NCI-H1436 treated with DMSO at 0.1 percent for 48 hours (cell line): ENCODE results near the gene NAALADL2.
"Not testable (repeated sequence)": the region's sequence is repeated elsewhere in the genome, so short reads cannot be mapped to it uniquely, and the experiment has no call there.

ENCODE experiments used
- DNase-seq: peaks from one replicate; lab custom pipeline; 2025; lab: John Stamatoyannopoulos, UW

NAALADL2 gene

GRCh38 chr3:175310046-175310445, 450.9 kb downstream of the NAALADL2 start:
- no peak for DNase-seq

GRCh38 chr3:175311404-175311803, 452.3 kb downstream of the NAALADL2 start:
- no peak for DNase-seq

- no peak for DNase-seq
Measured at GRCh38 chr3:175311946-175312345, 452.8 kb downstream of the NAALADL2 start.

GRCh38 chr3:175312791-175313190, 453.7 kb downstream of the NAALADL2 start:
- no peak for DNase-seq

GRCh38 chr3:175316799-175317198, 457.7 kb downstream of the NAALADL2 start:
- no peak for DNase-seq

- DNase-seq: no peak
Measured at GRCh38 chr3:175325440-175325839, 466.3 kb downstream of the NAALADL2 start.

GRCh38 chr3:175326041-175326440, 466.9 kb downstream of the NAALADL2 start:
- DNase-seq: no peak

GRCh38 chr3:175329373-175329772, 470.2 kb downstream of the NAALADL2 start:
- DNase-seq: no peak

- no peak for DNase-seq
Measured at GRCh38 chr3:175335229-175335628, 476.1 kb downstream of the NAALADL2 start.

- peak; percentile 72 for DNase-seq
Measured at GRCh38 chr3:175336406-175337133, 477.4 kb downstream of the NAALADL2 start.

GRCh38 chr3:175337631-175338030, 478.5 kb downstream of the NAALADL2 start:
- no peak for DNase-seq

GRCh38 chr3:175338775-175339535, 479.8 kb downstream of the NAALADL2 start:
- DNase-seq: peak; percentile 71

GRCh38 chr3:175340338-175341015, 481.3 kb downstream of the NAALADL2 start:
- DNase-seq: no peak

- no peak for DNase-seq
Measured at GRCh38 chr3:175342196-175342595, 483.1 kb downstream of the NAALADL2 start.

- no peak for DNase-seq
Measured at GRCh38 chr3:175343946-175344345, 484.8 kb downstream of the NAALADL2 start.

GRCh38 chr3:175346573-175347356, 487.6 kb downstream of the NAALADL2 start:
- peak; percentile 98 for DNase-seq

- no peak for DNase-seq
Measured at GRCh38 chr3:175349168-175349567, 490.0 kb downstream of the NAALADL2 start.

- DNase-seq: no peak
Measured at GRCh38 chr3:175355801-175356335, 496.7 kb downstream of the NAALADL2 start.

GRCh38 chr3:175356899-175357324, 497.8 kb downstream of the NAALADL2 start:
- no peak for DNase-seq

- DNase-seq: no peak
Measured at GRCh38 chr3:175357758-175358157, 498.6 kb downstream of the NAALADL2 start.

- no peak for DNase-seq
Measured at GRCh38 chr3:175358935-175359334, 499.8 kb downstream of the NAALADL2 start.

- DNase-seq: not testable (repeated sequence)
Measured at GRCh38 chr3:175370426-175370825, 511.3 kb downstream of the NAALADL2 start.
